Endodermal cell (in vitro differentiated cells): Measurements from ENCODE around the gene PROK2. TPM values are rescaled to one million over a fixed set of nuclear protein-coding genes. Genes with fewer than 3 reads are reported as not detected.

Experiments used
- DNase-seq: peaks from one replicate; pipeline ENCODE4 v3.0.0-alpha.2; 2017
- H3K27ac ChIP-seq: 2 replicates; pipeline ENCODE4 v1.5.1; 2013; ENCODE audit warnings: mild to moderate bottlenecking, low read depth, low read length, moderate library complexity
- H3K27me3 ChIP-seq: 2 replicates; pipeline ENCODE4 v1.6.1; 2013; ENCODE audit warnings: mild to moderate bottlenecking, low read length, moderate library complexity; ENCODE audit not compliant: insufficient read depth, control insufficient read depth, poor library complexity, severe bottlenecking
- H3K36me3 ChIP-seq: 2 replicates; pipeline ENCODE4 v1.7.0; 2013; ENCODE audit warnings: mild to moderate bottlenecking, low read length, moderate library complexity; ENCODE audit not compliant: control insufficient read depth, insufficient read depth
- H3K4me1 ChIP-seq: one replicate; pipeline ENCODE4 v1.7.0; 2013; ENCODE audit warnings: low read length; ENCODE audit not compliant: control insufficient read depth, insufficient read depth
- H3K4me3 ChIP-seq: 2 replicates; pipeline ENCODE4 v1.5.1; 2013; ENCODE audit warnings: mild to moderate bottlenecking, low read length, moderate library complexity
- H3K9ac ChIP-seq: 2 replicates; pipeline ENCODE4 v1.6.1; 2013; ENCODE audit warnings: mild to moderate bottlenecking, low read length, moderate library complexity; ENCODE audit not compliant: poor library complexity, severe bottlenecking; ENCODE audit errors: extremely low read depth
- H3K9me3 ChIP-seq: 2 replicates; pipeline ENCODE4 v1.6.1; 2013; ENCODE audit warnings: mild to moderate bottlenecking, low read length, moderate library complexity; ENCODE audit not compliant: control insufficient read depth
- H3K27ac Mint-ChIP-seq: 2 replicates; pipeline ENCODE4 v1.8.0; 2020; ENCODE audit warnings: mixed read lengths
- H3K27me3 Mint-ChIP-seq: 2 replicates; pipeline ENCODE4 v1.8.0; 2021; ENCODE audit warnings: mild to moderate bottlenecking, mixed read lengths; ENCODE audit not compliant: insufficient read depth
- H3K36me3 Mint-ChIP-seq: 2 replicates; pipeline ENCODE4 v1.8.0; 2020; ENCODE audit warnings: low read depth, mixed read lengths
- H3K4me1 Mint-ChIP-seq: 2 replicates; pipeline ENCODE4 v1.8.0; 2020; ENCODE audit warnings: mixed read lengths
- H3K4me3 Mint-ChIP-seq: 2 replicates; pipeline ENCODE4 v1.8.0; 2020; ENCODE audit warnings: mild to moderate bottlenecking, moderate library complexity, mixed read lengths
- H3K9me3 Mint-ChIP-seq: 2 replicates; pipeline ENCODE4 v1.8.0; 2020; ENCODE audit warnings: mild to moderate bottlenecking, mixed read lengths
- CTCF ChIP-seq: fragments of 200-600 bp; sonication (generic); conservative IDR thresholded peaks from 2 replicates; pipeline ENCODE4 v1.5.0; 2021; ENCODE audit warnings: antibody characterized with exemption, mild to moderate bottlenecking
- WGBS, 2 experiments: methylation state at CpG; one replicate each; pipeline versions ENCODE4 v1.1.5 to v1.1.7; 2013; ENCODE audit warnings: missing lambda C conversion rate in 2 of 2, mixed read lengths in 1 of 2; ENCODE audit not compliant: insufficient coverage in 1 of 2, insufficient read length in 1 of 2; 5-methylcytosine and 5-hydroxymethylcytosine counted together
- total RNA-seq, 2 donors: library from RNA; stranded (reverse); fragmentation: NEBNext Ultra II Directional in 1 of 2; extraction: Animal tissue kit (Norgen Biotek cat#: 25700) in 1 of 2; gene quantifications; 2 replicates in 1 of 2; 3 replicates in 1 of 2; pipeline ENCODE4 v1.2.1, GENCODE V29; 2021

Gene PROK2
- total RNA-seq, 2 donors from 2014 or later = 0.29 TPM; not detected in 1

GRCh38 chr3:71725271-71725991, 59.5 kb downstream of the PROK2 start, which contains the start of gene EIF4E3:
TSS of gene EIF4E3 (minus strand) at chr3:71725402. CDS start at chr3:71725367, 35 bp downstream.
- Histone ChIP-seq H3K4me1 (no peaks in the 10 kb centered on the region), H3K9ac (no peak within 1 kb of the TSS), H3K27ac (peak within 1 kb of the TSS; percentile 33), H3K4me3 (peak within 1 kb of the TSS; percentile 76), H3K27me3 (peaks cover 86% of the 10 kb centered on the region), H3K9me3 (no peaks in the 10 kb centered on the region), H3K36me3 (no peaks in the 10 kb centered on the region)
- TF ChIP-seq CTCF = no peak
- Mint-ChIP-seq H3K27ac (no peak within 1 kb of the TSS), H3K9me3 (no peaks in the 10 kb centered on the region), H3K36me3 (no peaks in the 10 kb centered on the region), H3K4me1 (peaks cover 4% of the 10 kb centered on the region), H3K27me3 (peaks cover 90% of the 10 kb centered on the region), H3K4me3 (peak within 1 kb of the TSS; percentile 64)
- DNase-seq = peak; percentile 81
- WGBS, 2 experiments = 3 to 19% methylated on average over 7 to 80 of the region's 80 CpGs

- 1% methylated on average over 28 to 73 of the region's 73 CpGs for WGBS, 2 experiments
- H3K27me3 Mint-ChIP-seq = peaks cover 85% of the 10 kb centered on the region
These were observed 60.2 kb downstream of the PROK2 start for GRCh38 chr3:71724584-71725270.

GRCh38 chr3:71724171-71724453, 60.8 kb downstream of the PROK2 start:
- Mint-ChIP-seq H3K27ac (no peak overlapping the region), H3K9me3 (no peaks in the 10 kb centered on the region), H3K4me3 (peak overlapping the region; percentile 64), H3K27me3 (peaks cover 86% of the 10 kb centered on the region), H3K4me1 (no peaks in the 10 kb centered on the region), H3K36me3 (no peaks in the 10 kb centered on the region)
- Histone ChIP-seq H3K9ac (no peak overlapping the region), H3K9me3 (no peaks in the 10 kb centered on the region), H3K4me1 (no peaks in the 10 kb centered on the region), H3K27me3 (peaks cover 89% of the 10 kb centered on the region), H3K36me3 (no peaks in the 10 kb centered on the region), H3K4me3 (peak overlapping the region; percentile 76), H3K27ac (no peak overlapping the region)
- TF ChIP-seq CTCF = no peak
- DNase-seq = no peak

More at GRCh38 chr3:71724584-71725270, 60.2 kb downstream of the PROK2 start:
- no peak for TF ChIP-seq CTCF
- DNase-seq = peak; percentile 72
- Histone ChIP-seq H3K9me3 (no peaks in the 10 kb centered on the region), H3K4me3 (peak overlapping the region; percentile 76), H3K27me3 (peaks cover 88% of the 10 kb centered on the region), H3K4me1 (no peaks in the 10 kb centered on the region), H3K36me3 (no peaks in the 10 kb centered on the region), H3K9ac (no peak overlapping the region), H3K27ac (no peak overlapping the region)
- no peak overlapping the region for H3K27ac Mint-ChIP-seq
- H3K4me3 Mint-ChIP-seq = peak overlapping the region; percentile 64
- H3K9me3 Mint-ChIP-seq = no peaks in the 10 kb centered on the region
- H3K4me1 Mint-ChIP-seq = no peaks in the 10 kb centered on the region
- no peaks in the 10 kb centered on the region for H3K36me3 Mint-ChIP-seq
